ENCODE results near the gene MS4A1.
"Not testable (repeated sequence)": the region's sequence is repeated elsewhere in the genome, so short reads cannot be mapped to it uniquely, and the experiment has no call there.

Gene MS4A1

DNA sequence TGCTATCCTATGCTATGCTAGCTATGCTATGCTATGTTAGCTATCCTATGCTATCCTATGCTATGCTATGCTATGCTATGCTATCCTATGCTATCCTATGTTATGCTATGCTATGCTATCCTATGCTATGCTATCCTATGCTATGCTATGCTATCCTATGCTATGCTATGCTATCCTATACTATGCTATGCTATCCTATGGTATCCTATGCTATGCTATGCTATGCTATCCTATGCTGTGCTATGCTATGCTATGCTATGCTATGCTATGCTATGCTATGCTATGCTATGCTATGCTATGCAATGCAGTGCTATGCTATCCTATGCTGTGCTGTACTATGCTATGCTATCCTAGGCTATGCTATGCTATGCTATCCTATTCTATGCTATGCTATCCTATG lies 8.6 kb upstream of the MS4A1 start:
- DNase-seq (ENCODE audit: low read depth) = no peak
- H3K4me3 ChIP-seq (ENCODE audit: low read depth, low read length) = no peak overlapping the region
- no peak for TF ChIP-seq CTCF (conservative IDR thresholded peaks at IDR 0.05; ENCODE audit: low read depth, low read length)

- no peak overlapping the region for H3K4me3 ChIP-seq (ENCODE audit: low read depth, low read length)
- DNase-seq (ENCODE audit: low read depth) = no peak
- TF ChIP-seq CTCF (conservative IDR thresholded peaks at IDR 0.05; ENCODE audit: low read depth, low read length) = no peak
Measured at GRCh38 chr11:60447846-60448245, 7.8 kb upstream of the MS4A1 start.

DNA sequence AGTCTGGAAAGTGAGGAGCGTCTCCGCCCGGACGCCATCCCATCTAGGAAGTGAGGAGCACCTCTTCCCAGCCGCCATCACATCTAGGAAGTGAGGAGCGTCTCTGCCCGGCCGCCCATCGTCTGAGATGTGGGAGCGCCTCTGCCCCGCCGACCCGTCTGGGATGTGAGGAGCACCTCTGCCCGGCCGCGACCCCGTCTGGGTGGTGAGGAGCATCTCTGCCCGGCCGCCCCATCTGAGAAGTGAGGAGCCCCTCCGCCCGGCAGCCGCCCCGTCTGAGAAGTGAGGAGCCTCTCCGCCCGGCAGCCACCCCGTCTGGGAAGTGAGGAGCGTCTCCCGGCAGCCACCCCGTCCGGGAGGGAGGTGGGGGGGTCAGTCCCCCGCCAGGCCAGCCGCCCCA lies 4.5 kb upstream of the MS4A1 start:
- not testable (repeated sequence) for DNase-seq (ENCODE audit: low read depth); H3K4me3 ChIP-seq (ENCODE audit: low read depth, low read length)

DNA sequence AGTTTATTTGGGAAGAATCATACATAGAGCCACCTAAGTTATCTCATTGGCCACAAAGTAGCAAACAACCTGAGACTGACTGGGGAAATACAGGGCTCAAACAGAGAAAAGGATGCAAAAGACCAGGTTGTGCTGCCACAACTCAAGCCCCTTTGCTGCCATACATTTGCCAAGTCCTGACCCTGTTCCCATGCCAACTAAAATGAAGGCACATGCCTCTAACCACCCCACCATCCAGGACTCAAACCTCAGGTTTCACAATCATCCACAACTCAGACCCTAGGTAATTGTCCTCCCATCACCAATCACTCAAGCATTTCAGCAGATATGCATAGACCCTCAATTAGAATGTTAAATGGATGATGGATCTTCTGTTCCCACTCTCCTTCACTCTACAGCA lies 1.4 kb upstream of the MS4A1 start:
- TF ChIP-seq CTCF (conservative IDR thresholded peaks at IDR 0.05; ENCODE audit: low read depth, low read length) = no peak
- H3K4me3 ChIP-seq (ENCODE audit: low read depth, low read length) = no peak overlapping the region
- DNase-seq (ENCODE audit: low read depth) = no peak

- DNase-seq (ENCODE audit: low read depth) = no peak
- H3K4me3 ChIP-seq (ENCODE audit: low read depth, low read length) = no peak overlapping the region
- no peak for TF ChIP-seq CTCF (conservative IDR thresholded peaks at IDR 0.05; ENCODE audit: low read depth, low read length)
Measured at GRCh38 chr11:60457576-60457975, 1.9 kb downstream of the MS4A1 start.

DNA sequence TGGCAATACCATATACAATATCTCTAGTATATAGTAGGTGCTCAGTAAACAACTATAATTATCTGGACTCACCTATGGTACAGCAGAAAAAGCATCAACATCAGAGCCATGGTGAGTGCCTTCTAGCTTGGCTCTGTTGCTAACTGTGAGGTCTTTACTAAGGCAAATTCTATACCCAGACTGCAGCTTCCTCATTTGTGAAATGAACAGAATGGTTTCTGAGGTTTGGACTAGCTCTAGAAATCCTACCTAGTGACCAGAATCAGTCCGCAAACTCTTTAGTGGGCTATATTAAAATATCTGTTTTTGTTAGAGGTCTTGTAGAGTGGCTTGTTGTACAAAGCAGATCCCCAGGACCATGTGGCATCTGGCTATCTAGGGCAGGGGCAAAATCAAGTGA lies 3.7 kb downstream of the MS4A1 start:
- TF ChIP-seq CTCF (conservative IDR thresholded peaks at IDR 0.05; ENCODE audit: low read depth, low read length) = no peak
- no peak for DNase-seq (ENCODE audit: low read depth)
- no peak overlapping the region for H3K4me3 ChIP-seq (ENCODE audit: low read depth, low read length)

DNA sequence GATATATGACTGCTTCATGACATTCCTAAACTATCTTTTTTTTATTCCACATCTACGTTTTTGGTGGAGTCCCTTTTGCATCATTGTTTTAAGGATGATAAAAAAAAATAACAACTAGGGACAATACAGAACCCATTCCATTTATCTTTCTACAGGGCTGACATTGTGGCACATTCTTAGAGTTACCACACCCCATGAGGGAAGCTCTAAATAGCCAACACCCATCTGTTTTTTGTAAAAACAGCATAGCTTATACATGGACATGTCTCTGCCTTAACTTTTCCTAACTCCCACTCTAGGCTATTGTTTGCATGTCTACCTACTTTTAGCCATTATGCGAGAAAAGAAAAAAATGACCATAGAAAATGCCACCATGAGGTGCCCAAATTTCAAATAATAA lies 13.2 kb downstream of the MS4A1 start:
- TF ChIP-seq CTCF (conservative IDR thresholded peaks at IDR 0.05; ENCODE audit: low read depth, low read length) = no peak
- no peak overlapping the region for H3K4me3 ChIP-seq (ENCODE audit: low read depth, low read length)
- no peak for DNase-seq (ENCODE audit: low read depth)

GRCh38 chr11:60469723-60470122 lies 14.1 kb downstream of the MS4A1 start:
- no peak for TF ChIP-seq CTCF (conservative IDR thresholded peaks at IDR 0.05; ENCODE audit: low read depth, low read length)
- DNase-seq (ENCODE audit: low read depth) = no peak

More at GRCh38 chr11:60469723-60470122, 14.1 kb downstream of the MS4A1 start:
- H3K4me3 ChIP-seq (ENCODE audit: low read depth, low read length) = no peak overlapping the region

Measured in choroid plexus epithelial cell (primary cell).